GM19324 (cell line): ENCODE results near the gene CCDC117.
A peak's percentile ranks its signal among the peaks of the same experiment; 100 is the strongest.

Source experiments
- ATAC-seq: cut with Tn5 transposase; IDR thresholded peaks from one replicate; pipeline ENCODE4 v1.9.1; 2021; ENCODE audit warnings: mild to moderate bottlenecking, moderate library complexity; ENCODE audit not compliant: unreplicated experiment, low FRiP score

CCDC117 gene

GRCh38 chr22:28768701-28769393 is 3.6 kb upstream of the CCDC117 start:
- ATAC-seq, result no peak

GRCh38 chr22:28769394-28770085 is 3.0 kb upstream of the CCDC117 start:
- no peak for ATAC-seq

- no peak for ATAC-seq
These were observed 1.2 kb upstream of the CCDC117 start for GRCh38 chr22:28771195-28771791.

- ATAC-seq, result peak; percentile 28
These were observed 969 bp downstream of the CCDC117 start for GRCh38 chr22:28773461-28773867.

GRCh38 chr22:28774378-28774777 is 1.9 kb downstream of the CCDC117 start:
- ATAC-seq, result no peak

GRCh38 chr22:28779833-28780232 is 7.3 kb downstream of the CCDC117 start:
- no peak for ATAC-seq

- ATAC-seq, result no peak
These were observed 7.8 kb downstream of the CCDC117 start for GRCh38 chr22:28780296-28780695.

GRCh38 chr22:28783786-28784671 is 11.5 kb downstream of the CCDC117 start:
- no peak for ATAC-seq

- ATAC-seq, result no peak
These were observed 16.1 kb downstream of the CCDC117 start for GRCh38 chr22:28788601-28789000.

GRCh38 chr22:28791124-28791523 is 18.6 kb downstream of the CCDC117 start:
- ATAC-seq, result no peak

- ATAC-seq, result no peak
These were observed 19.5 kb downstream of the CCDC117 start for GRCh38 chr22:28791841-28792490.

- no peak for ATAC-seq
These were observed 20.2 kb downstream of the CCDC117 start for GRCh38 chr22:28792491-28793383.

- ATAC-seq, result no peak
These were observed 21.6 kb downstream of the CCDC117 start for GRCh38 chr22:28793976-28794584.

GRCh38 chr22:28795071-28795693 is 22.7 kb downstream of the CCDC117 start:
- no peak for ATAC-seq

- no peak for ATAC-seq
These were observed 23.7 kb downstream of the CCDC117 start for GRCh38 chr22:28795932-28796856.

- no peak for ATAC-seq
These were observed 26.5 kb downstream of the CCDC117 start for GRCh38 chr22:28798810-28799605.
